Heart left ventricle (tissue), 16 donors: ENCODE measurements around the gene CABLES1. TPM values are rescaled to one million over a fixed set of nuclear protein-coding genes. Genes with fewer than 3 reads are reported as not detected.

ENCODE experiments used
- ATAC-seq, 4 donors: fragments of 200-7000 bp; cut with Tn5 transposase; one replicate each; pipeline ENCODE4 v1.9.1; 2020 to 2022; ENCODE audit warnings: moderate library complexity in 4 of 4, mild to moderate bottlenecking in 3 of 4, moderate number of reproducible peaks in 1 of 4
- DNase-seq, 5 donors: peaks; one replicate each; pipeline ENCODE4 v3.0.0-alpha.2; 2020
- H3K27ac ChIP-seq, 12 donors: fragments of 200-600 bp; sonication (generic) in 4 of 12; one replicate each; pipeline versions ENCODE4 v1.5.0 to v1.8.0; 2016 to 2022; ENCODE audit warnings: mild to moderate bottlenecking in 2 of 12
- H3K27me3 ChIP-seq, 9 donors: fragments of 200-600 bp; sonication (generic) in 2 of 9; one replicate each; pipeline versions ENCODE4 v1.5.1 to v1.8.0; 2016 to 2022; ENCODE audit warnings: mild to moderate bottlenecking in 3 of 9
- H3K36me3 ChIP-seq, 9 donors: fragments of 200-600 bp; sonication (generic) in 2 of 9; one replicate each; pipeline versions ENCODE4 v1.5.0 to v1.8.0; 2018 to 2022; ENCODE audit warnings: mild to moderate bottlenecking in 2 of 9
- H3K4me1 ChIP-seq, 12 donors: fragments of 200-600 bp; sonication (generic) in 4 of 12; one replicate each; pipeline versions ENCODE4 v1.5.0 to v1.8.0; 2016 to 2022; ENCODE audit warnings: mild to moderate bottlenecking in 3 of 12
- H3K4me3 ChIP-seq, 12 donors: fragments of 200-600 bp; sonication (generic) in 4 of 12; one replicate each; pipeline versions ENCODE4 v1.5.0 to v1.8.0; 2017 to 2022; ENCODE audit warnings: mild to moderate bottlenecking in 9 of 12, moderate library complexity in 4 of 12
- H3K9me3 ChIP-seq, 12 donors: fragments of 200-600 bp; sonication (generic) in 4 of 12; one replicate each; pipeline versions ENCODE4 v1.5.0 to v1.8.0; 2016 to 2022; ENCODE audit warnings: mild to moderate bottlenecking in 1 of 12
- POLR2A ChIP-seq, 2 donors: fragments of 450-650 bp; IDR thresholded peaks; one replicate each; pipeline ENCODE4 v1.6.1; 2017; ENCODE audit warnings: antibody characterized with exemption in 2 of 2, mild to moderate bottlenecking in 2 of 2, moderate library complexity in 2 of 2
- WGBS, 4 donors: extraction: QIAGEN DNeasy Blood & Tissue Kit in 2 of 4; methylation state at CpG; one replicate each; pipeline versions ENCODE4 v1.1.5 to v1.1.7; 2013 to 2018; 5-methylcytosine and 5-hydroxymethylcytosine counted together
- intact Hi-C, 10 donors: fragments of 100-400 bp; cut with DNase I; formaldehyde crosslinking; loops; one replicate each; pipeline versions ENCODE4 v1.11.1 to v1.14.2; 2022
- polyA plus RNA-seq, 2 donors: library from polyadenylated mRNA; stranded (reverse); fragments of 200-250 nt; gene quantifications; one replicate each; pipeline ENCODE4 v1.2.3, GENCODE V29; 2013
- total RNA-seq, 9 donors: library from RNA; depleted of rRNA in 2 of 9; stranded (reverse); fragments of >200 nt in 2 of 9; fragmentation: NEBNext Ultra II Directional in 3 of 9; extraction: Animal tissue kit (Norgen Biotek cat#: 25700) in 3 of 9; gene quantifications; one replicate each; pipeline versions ENCODE4 v1.1.0 to v1.2.4, GENCODE V29; 2016 to 2023
- TF ChIP-seq, protein P1 (sequence below), 12 donors: fragments of 200-600 bp; sonication (generic) in 4 of 12; IDR thresholded peaks; one replicate each; pipeline versions ENCODE4 v1.5.0 to v1.8.0; 2018 to 2022; ENCODE audit warnings: antibody characterized with exemption in 12 of 12, mild to moderate bottlenecking in 5 of 12
- donor health status: ischemic (EF 13 %, LVEDD 7.1; RV severe dilation, severe dysfunction).
- donor health status: healthy with polysubstance abuse.
- donor health status: DM: no; HTN: yes; CAD: no.
- donor health status: DM: no; HTN: no; CAD: no.
- donor health status: ischemic (EF 25% LVEDD 6.9; RV normal size, moderate dysfunction).
- donor health status: ischemic (EF 25% LVEDD 5.7; RV mildly dilated, moderate dysfunction).
- donor health status: healthy.
- donor health status: DM: yes; HTN: yes; CAD: no.
- donor health status: ischemic (EF 35%, LVEDD 5.7; RV mildly dilated, moderate dysfunction).
- donor health status: nonischemic (EF 11% LVEDD 7.7; RV severe dilation, severe dysfunction).
- donor health status: DM: yes; HTN: yes; CAD: no.
- donor health status: PGD.
- donor health status: ischemic (EF 29% LVEDD 5.4; RV normal size, mild dysfunction).
- donor health status: nonischemic (EF 23%, LVEDD 6.1; RV moderate dilation, normal function).

The CABLES1 gene
- total and polyA plus RNA-seq, 11 donors, result 0.28 to 7.2 (median 2.1) TPM

DNA sequence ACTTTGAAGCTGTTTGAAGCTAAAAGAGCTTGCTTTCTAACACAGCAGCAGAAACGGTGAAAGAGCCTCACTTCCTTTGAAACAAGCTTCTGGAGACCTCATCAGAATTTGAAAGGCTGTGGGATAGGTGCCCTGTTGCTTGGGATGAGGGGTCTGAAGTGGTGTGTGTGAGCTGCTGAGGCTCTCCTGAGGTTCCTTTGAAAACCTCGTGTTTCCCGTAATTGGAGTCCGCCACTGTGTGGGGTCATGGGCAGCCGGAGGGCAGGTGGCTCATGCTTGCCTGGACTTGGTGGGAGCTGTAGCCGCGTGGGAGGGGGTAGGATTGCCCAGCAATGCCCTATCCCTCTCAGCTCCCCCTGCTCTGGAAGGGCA is 34.4 kb downstream of the CABLES1 start:
- H3K4me3 ChIP-seq, result no peak overlapping the region
- intact Hi-C loops, result no loop called here
- 79 to 86% (median 82%) methylated on average over 7 of the region's 7 CpGs for WGBS, 4 donors
- TF ChIP-seq, protein P1, sequence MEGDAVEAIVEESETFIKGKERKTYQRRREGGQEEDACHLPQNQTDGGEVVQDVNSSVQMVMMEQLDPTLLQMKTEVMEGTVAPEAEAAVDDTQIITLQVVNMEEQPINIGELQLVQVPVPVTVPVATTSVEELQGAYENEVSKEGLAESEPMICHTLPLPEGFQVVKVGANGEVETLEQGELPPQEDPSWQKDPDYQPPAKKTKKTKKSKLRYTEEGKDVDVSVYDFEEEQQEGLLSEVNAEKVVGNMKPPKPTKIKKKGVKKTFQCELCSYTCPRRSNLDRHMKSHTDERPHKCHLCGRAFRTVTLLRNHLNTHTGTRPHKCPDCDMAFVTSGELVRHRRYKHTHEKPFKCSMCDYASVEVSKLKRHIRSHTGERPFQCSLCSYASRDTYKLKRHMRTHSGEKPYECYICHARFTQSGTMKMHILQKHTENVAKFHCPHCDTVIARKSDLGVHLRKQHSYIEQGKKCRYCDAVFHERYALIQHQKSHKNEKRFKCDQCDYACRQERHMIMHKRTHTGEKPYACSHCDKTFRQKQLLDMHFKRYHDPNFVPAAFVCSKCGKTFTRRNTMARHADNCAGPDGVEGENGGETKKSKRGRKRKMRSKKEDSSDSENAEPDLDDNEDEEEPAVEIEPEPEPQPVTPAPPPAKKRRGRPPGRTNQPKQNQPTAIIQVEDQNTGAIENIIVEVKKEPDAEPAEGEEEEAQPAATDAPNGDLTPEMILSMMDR (IDR thresholded peaks at IDR 0.05), result no peak
- no peak for TF ChIP-seq POLR2A (IDR thresholded peaks at IDR 0.05)
- no peak overlapping the region for H3K27ac ChIP-seq
- H3K9me3 ChIP-seq, result no peaks in the 10 kb centered on the region
- peaks cover 0 to 27% (median 2%) of the 10 kb centered on the region in 12 donors for H3K4me1 ChIP-seq
- H3K36me3 ChIP-seq, result no peaks in the 10 kb centered on the region
- DNase-seq (no peak), ATAC-seq (no peak)
- no peaks in the 10 kb centered on the region for H3K27me3 ChIP-seq

DNA sequence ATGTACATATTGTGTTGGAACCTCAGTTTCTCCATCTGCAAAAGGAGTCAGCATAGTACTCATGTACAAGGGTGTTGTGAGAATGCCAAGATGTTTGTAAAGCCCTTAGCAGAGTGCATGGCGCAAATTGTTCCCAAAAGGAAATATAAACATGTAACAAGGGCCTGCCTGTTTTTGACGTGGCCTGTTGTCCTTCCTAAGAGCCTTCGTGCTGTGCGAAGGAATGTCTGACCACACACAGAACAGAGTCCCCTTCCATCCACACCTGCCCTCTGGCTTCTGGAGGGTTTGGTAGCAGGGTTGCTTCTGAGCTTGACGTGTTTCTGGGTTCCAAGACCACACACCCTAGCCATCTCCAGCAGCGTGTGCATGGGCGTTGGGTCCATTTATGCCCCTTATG is 34.9 kb downstream of the CABLES1 start:
- TF ChIP-seq, protein P1 (IDR thresholded peaks at IDR 0.05), result no peak
- no peak for TF ChIP-seq POLR2A (IDR thresholded peaks at IDR 0.05)
- Histone ChIP-seq H3K4me3 (no peak overlapping the region), H3K9me3 (no peaks in the 10 kb centered on the region), H3K27me3 (no peaks in the 10 kb centered on the region), H3K4me1 (peaks cover 0 to 27% (median 2%) of the 10 kb centered on the region in 12 donors), H3K36me3 (no peaks in the 10 kb centered on the region), H3K27ac (no peak overlapping the region)
- DNase-seq, result no peak
- no peak for ATAC-seq
- intact Hi-C loops, result no loop called here
- WGBS, 4 donors, result 93 to 96% (median 94%) methylated on average over 7 of the region's 7 CpGs

DNA sequence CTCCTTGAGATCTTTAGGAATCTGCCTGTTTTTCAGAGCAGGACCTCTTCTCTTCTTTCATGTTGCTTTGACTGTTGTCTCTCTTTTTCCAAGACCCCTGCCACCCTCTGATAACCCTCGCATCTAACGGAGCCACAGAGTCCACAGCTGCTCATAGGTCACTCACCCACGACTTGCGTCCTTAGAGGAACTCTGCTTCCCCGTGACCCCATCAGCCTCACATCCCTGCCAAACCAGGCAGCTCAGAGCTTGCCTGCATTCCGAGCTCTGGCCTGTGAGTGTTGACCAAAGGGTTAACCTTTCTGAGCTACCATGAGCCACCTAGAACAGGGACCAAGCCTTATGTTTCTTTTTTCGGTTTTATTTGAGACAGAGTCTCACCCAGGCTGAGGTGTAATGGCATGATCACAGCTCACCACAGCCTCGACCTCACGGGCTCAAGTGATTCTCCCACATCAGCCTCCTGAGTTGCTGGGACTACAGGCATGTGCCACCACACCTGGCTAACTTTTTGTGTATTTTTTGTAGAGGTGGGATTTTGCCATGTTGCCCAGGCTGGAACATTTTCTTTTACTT is 36.4 kb downstream of the CABLES1 start:
- TF ChIP-seq, protein P1 (IDR thresholded peaks at IDR 0.05), result no peak
- no peak for TF ChIP-seq POLR2A (IDR thresholded peaks at IDR 0.05)
- intact Hi-C loops, result no loop called here

DNA sequence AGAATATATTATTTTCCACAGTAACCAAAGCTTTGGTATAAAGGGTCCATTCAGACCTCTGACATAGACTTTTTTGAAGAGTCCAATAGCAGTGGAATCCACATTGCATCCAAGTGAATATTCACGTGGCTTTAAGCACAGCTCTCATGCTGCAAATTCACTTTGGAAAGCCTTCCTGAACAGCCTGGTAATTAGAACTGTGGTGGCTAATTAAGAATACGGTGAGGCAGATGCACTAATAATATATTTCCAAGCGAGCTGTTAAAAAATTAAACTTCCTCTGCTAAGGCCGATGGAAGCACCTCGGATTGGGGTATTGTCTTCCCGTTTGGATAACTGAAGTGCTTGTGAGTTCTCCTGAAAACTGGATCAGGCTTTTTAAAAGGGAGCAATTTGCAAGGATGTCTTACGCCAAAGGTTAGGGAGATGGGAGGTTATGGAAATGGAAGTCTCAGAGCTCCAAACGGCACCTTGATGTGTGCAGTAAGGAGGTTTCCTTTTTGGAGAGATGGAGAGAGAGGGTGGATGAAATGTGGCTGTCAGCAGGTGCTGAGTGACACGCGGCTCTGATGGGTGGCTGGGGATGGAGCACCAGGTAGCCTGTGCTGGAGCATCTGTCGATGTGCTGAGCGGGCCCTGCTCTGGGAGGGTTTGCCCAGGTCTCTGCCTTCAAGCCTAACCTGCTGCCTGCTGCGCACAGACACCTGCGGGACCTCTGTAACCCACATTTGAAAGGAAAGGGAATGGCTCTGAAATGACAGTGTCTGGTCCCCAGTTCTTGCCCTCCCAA is 37.5 kb downstream of the CABLES1 start:
- Histone ChIP-seq H3K27me3 (no peaks in the 10 kb centered on the region), H3K36me3 (no peaks in the 10 kb centered on the region), H3K4me1 (peaks cover 0 to 11% (median 0%) of the 10 kb centered on the region in 12 donors), H3K4me3 (no peak overlapping the region), H3K27ac (no peak overlapping the region), H3K9me3 (no peaks in the 10 kb centered on the region)
- DNase-seq (no peak), ATAC-seq (no peak)
- TF ChIP-seq, protein P1 (IDR thresholded peaks at IDR 0.05), result no peak
- TF ChIP-seq POLR2A (IDR thresholded peaks at IDR 0.05), result no peak
- intact Hi-C loops, result no loop called here
- WGBS, 4 donors, result 88 to 92% (median 90%) methylated on average over 14 of the region's 14 CpGs

More for the DNA sequence above, 36.4 kb downstream of the CABLES1 start:
- WGBS, 4 donors, result 77 to 80% (median 78%) methylated on average over 9 of the region's 9 CpGs
- Histone ChIP-seq H3K36me3 (no peaks in the 10 kb centered on the region), H3K4me3 (no peak overlapping the region), H3K9me3 (no peaks in the 10 kb centered on the region), H3K27me3 (no peaks in the 10 kb centered on the region), H3K27ac (no peak overlapping the region), H3K4me1 (peaks cover 0 to 19% (median 2%) of the 10 kb centered on the region in 12 donors)
- no peak for DNase-seq
- no peak for ATAC-seq
